GM04504 (cell line): Measurements from ENCODE around the gene ACKR2.

Source experiments
- DNase-seq: peaks from one replicate; pipeline ENCODE4 v3.0.0-alpha.2; 2012; ENCODE audit warnings: low read depth

The ACKR2 gene

GRCh38 chr3:42809202-42809601 lies at the start of gene ACKR2:
TSS of gene ACKR2 (plus strand) at chr3:42809445. CDS start at chr3:42864503, 55,058 bp downstream.
- no peak for DNase-seq

- DNase-seq = no peak
These were observed 47.1 kb upstream of the ACKR2 start for GRCh38 chr3:42762046-42762724.

- DNase-seq = no peak
These were observed 46.2 kb upstream of the ACKR2 start for GRCh38 chr3:42763021-42763420.

- DNase-seq = no peak
These were observed 45.1 kb upstream of the ACKR2 start for GRCh38 chr3:42764115-42764514.

- DNase-seq = no peak
These were observed 44.5 kb upstream of the ACKR2 start for GRCh38 chr3:42764561-42765295.

GRCh38 chr3:42769477-42770131 lies 39.6 kb upstream of the ACKR2 start:
- no peak for DNase-seq

DNA sequence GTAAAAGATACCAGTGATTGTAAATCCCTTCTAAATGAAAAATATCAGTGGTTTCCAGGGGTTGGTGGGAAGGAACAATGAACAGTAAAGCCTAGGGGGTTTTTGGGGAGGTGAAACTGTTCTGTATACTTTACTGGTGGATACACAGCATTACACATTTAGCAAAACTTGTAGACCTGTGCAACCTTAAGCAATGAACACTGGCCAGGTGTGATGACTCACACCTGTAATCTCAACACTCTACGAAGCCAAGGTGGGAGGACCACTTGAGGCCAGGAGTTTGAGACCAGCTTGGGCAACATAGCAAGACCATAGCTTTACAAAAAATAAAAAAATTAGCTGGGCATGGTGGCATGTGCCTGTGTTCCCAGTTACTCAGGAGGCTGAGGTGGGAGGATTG lies 38.0 kb upstream of the ACKR2 start:
- DNase-seq = no peak

- DNase-seq = peak; percentile 63
These were observed 36.4 kb upstream of the ACKR2 start, which contains the start of gene CCDC13 for GRCh38 chr3:42772670-42773408. TSS of gene CCDC13 (minus strand) at chr3:42773253. CDS start at chr3:42758345, 14,908 bp downstream.

DNA sequence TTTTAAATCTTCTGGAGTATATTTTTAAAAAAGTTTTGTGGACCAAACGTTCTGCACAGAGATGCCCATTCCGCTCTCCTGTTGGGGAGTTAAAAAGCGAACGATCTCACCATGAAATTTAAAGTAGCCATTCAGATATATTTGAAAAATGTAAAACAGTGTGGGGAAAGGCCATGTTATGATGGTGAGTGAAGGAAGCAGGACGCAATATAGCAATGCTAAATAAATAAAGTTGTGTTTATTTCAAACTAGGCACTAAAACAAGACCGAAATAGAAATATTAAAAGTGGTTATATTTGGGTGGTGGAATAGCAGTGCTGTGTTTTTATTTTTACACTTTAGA lies 35.9 kb upstream of the ACKR2 start:
- DNase-seq = no peak

GRCh38 chr3:42778644-42779043 lies 30.6 kb upstream of the ACKR2 start:
- DNase-seq = no peak

DNA sequence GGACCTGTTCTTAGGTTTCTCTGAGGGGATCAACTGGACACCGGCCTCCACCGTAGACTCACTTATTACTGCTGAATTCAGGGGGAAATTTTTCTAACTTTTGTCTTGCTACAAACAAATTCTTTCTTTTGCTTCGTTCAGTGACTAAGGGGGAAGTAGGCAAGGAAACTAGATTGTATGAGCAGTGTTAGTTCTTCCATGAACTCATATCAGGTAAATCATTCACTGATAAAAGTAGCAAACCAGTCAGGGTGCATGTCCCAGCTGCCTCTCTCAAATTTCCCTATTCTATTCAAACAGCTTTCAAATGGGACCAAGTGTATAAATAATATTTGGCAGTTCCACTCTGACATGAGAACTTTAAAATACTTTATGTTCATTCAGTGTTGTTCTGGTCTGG lies 28.8 kb upstream of the ACKR2 start:
- DNase-seq = no peak

DNA sequence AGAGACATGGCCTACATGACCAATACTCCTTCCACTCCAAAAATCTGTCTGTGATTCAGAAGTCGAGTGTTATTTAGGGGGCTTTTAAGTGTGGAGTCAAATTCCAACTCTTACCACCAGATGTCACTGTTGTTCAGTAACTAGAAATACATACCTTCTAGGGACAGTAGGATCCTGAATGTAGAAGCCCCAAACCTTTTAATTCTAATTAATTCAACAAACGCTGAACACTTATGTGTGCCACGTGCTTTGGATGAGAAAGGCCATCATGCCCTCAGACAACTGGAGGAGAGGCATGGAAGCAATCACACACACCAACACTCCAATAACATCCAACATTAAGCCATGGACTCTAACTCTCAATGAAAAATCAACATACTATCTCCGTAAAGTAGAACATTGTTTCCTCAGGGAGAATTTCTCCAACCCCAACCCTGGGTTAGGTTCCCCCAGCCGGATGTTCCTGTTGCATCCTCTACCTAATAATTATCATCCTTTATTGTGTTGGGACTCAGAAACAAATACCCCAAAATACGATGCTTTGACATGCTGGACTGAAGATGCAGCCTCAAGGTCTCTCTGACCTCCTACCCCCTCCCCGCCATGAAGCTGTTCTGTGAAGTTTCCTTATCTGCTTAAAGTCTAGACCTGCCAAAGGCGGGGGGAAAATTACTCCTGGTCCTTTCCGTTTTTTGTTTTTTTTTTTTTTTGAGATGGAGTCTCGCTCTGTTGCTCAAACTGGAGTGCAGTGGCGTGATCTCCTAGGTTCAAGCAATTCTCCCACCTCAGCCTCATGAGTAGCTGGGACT lies 28.1 kb upstream of the ACKR2 start:
- DNase-seq = peak; percentile 40

DNA sequence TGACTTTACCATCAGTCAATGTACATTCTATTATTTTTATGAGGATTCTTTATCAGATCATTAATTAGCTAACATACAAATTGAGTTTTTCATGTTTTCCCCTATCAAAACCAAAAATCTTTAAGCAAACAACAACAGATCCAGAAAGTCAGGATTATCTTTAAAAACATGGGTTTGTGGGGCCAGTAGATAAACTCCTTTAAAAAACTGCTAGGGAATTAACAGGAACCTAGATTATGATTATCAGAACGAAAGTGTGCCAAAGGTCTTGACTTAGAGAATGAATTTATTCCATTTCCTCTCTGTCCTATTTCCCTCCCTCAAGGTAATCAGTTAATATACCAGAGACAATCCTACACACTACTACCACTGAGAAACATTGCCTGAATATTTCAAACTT lies 23.0 kb upstream of the ACKR2 start:
- no peak for DNase-seq

DNA sequence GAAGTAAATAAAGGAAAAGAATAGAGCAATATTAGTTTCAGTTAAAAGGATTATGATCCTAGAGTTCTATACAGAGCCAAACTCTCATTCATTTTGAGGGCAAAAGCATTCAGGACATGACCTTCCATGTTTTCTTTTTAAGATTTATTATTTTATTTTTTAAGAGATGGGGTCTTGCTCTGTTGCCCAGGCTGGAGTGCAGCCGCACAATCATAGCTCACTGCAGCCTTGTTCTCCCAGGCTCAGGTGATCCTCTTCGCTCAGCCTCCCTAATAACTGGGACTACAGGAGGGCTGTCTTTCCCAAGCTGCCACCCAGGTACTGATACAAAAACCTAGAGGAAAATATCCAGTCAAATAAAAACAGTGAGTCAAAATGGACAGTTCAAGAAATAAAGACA lies 22.6 kb upstream of the ACKR2 start:
- no peak for DNase-seq

DNA sequence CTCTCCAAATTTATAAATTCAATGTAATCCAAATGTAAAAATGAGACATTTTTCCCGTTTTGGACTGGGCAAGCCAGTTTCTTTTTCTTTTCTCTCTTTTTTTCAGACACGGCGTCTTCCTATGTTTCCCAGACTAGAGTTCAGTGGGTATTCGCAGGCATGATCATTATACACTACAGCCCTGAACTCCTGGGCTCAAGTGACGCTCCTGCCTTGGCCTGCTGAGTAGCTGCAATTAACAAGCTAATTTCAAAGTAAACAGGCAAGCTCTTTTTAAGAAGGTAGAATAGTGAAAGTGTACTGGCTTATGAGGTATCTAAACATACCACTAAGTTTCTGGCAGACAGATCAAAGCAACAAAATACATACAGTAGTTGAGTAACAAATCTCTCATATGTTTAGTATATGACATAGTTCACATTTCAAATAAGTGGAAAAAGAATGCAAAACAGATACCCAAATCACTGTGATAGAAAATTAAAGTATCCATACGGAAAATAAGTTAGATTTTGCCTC lies 18.5 kb upstream of the ACKR2 start:
- no peak for DNase-seq

DNA sequence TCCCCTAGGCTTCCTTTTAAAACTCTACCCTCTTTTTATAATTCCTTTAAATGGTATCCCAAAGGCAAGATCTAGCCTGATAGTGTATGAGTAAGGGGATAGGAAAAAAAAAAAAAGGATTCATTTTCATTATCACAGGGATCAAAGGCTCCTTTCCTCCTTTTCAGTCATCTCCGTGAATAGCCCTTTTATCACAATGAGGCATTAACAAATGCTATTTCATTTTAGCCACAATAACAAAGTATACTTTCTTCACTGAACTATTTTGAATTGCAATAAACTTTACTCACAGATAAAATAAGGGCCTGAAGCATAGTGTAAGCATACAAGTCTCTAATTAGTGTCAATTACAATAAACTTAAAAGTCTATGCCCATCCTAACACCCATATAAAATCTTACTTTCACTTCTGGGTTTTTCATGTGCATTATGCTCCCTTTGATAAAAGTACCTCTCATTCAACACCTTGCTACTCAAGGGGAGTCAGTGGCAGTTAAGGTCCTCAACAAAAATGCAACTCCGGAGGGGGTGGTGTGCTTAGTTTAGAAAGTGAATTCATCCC lies 13.5 kb upstream of the ACKR2 start:
- no peak for DNase-seq

GRCh38 chr3:42796332-42796885 lies 12.8 kb upstream of the ACKR2 start:
- no peak for DNase-seq

DNA sequence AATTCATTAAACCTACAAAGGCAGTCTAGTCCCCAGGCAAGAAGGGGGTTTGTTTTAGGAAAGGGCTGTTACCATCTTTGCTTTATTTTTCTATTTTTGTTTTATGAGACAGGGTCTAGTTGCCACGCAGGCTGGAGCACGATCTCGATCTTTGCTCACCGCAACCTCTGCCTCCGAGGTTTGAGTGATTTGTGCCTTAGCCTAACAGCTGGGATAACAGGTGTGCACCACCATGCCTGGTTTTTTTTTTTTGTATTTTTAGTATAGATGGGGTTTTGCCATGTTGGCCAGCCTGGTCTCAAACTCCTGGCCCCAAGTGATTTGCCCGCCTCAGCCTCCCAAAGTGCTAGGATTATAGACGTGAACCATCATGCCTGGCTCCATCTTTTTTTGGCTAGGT lies 9.9 kb upstream of the ACKR2 start:
- DNase-seq = no peak

DNA sequence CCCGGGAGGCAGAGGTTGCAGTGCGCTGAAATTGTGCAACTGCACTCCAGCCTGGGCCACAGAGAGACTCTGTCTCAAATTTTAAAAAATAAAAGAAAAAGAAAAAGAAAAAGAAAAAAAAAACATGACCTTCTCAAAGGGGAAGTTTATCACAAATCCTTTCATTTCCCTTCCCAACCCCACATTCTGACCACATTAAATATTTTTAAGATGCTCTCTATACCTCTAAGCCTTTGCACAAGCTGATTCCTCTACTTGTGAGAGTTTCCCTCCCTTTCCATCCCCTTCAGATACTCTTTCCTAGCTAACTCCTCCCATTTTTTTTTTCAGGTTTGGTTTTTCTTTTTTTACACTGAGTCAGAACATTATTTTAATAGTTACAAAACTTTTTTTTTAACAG lies 9.0 kb upstream of the ACKR2 start:
- no peak for DNase-seq

- no peak for DNase-seq
These were observed 8.1 kb upstream of the ACKR2 start for GRCh38 chr3:42801048-42801620.
